ENCODE results near the gene CAV1.

CAV1 gene

DNA sequence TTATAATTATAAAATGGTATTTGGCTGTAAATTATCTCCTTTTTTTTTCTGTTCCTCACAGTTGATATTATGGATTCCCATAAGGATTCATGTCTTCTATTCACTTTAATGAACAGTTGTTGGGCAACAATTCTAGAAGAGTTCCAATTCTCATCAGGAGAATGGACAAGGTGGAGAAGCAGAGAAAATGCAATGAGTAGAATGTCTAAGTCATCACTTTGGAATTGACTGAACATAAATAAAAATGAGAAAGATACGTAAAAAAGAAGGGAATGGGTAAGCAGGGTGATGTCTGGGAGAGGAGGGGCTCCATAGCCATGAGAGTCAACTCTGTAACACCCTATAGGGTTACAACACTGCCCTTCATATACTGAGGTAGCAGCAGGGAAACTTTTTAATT, 27.1 kb upstream of the CAV1 start:
- TF ChIP-seq, protein P1, sequence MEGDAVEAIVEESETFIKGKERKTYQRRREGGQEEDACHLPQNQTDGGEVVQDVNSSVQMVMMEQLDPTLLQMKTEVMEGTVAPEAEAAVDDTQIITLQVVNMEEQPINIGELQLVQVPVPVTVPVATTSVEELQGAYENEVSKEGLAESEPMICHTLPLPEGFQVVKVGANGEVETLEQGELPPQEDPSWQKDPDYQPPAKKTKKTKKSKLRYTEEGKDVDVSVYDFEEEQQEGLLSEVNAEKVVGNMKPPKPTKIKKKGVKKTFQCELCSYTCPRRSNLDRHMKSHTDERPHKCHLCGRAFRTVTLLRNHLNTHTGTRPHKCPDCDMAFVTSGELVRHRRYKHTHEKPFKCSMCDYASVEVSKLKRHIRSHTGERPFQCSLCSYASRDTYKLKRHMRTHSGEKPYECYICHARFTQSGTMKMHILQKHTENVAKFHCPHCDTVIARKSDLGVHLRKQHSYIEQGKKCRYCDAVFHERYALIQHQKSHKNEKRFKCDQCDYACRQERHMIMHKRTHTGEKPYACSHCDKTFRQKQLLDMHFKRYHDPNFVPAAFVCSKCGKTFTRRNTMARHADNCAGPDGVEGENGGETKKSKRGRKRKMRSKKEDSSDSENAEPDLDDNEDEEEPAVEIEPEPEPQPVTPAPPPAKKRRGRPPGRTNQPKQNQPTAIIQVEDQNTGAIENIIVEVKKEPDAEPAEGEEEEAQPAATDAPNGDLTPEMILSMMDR (conservative IDR thresholded peaks at IDR 0.05; ENCODE audit: control insufficient read depth, insufficient read depth, low read depth, low read length): no peak
- H3K4me3 ChIP-seq (ENCODE audit: control insufficient read depth, low read depth, low read length): no peak overlapping the region
- DNase-seq (ENCODE audit: low read depth): no peak

DNA sequence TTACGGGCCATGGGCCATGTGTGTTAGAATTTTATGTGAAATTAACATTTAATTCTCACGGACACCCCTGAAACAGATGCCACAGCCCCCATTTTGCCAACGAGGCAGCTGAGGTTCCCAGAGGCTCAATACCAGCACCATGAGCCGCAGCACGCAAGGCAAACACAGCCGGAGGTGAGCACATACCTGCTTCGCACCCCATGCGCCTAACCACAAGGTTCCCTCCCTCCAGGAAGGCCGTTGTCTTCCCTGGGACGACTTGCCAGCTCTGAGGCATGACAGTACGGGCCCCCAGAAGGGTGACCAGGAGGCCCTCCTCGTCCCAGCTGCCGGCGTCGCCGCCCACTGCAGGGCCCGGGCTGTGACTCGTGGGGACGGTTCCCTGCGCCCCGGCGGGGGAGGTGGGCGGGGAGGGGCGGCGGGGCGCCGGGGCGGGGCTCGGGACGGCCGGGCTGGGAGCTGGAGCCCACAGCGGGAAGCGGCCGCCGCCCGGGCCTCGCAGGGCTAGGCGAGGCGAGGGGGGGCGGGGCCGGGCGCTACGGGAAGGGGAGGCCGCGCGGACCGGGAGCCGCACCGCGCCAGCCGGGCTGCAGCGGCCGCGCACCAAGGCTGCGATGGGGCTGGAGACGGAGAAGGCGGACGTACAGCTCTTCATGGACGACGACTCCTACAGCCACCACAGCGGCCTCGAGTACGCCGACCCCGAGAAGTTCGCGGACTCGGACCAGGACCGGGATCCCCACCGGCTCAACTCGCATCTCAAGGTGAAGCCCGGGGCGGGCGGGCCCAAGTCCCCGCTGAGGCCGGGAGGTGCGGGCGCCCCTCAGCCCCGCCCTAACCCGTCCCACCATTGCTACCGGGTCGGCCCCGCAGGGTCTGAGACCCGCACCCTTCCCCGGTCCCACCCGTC, 25.4 kb upstream of the CAV1 start, which contains the start of gene CAV2:
Gene CAV2, plus strand, starts transcription at position 571 of the 910 bp plus-strand sequence. Its CDS starts 44 bp downstream, at position 615.
- H3K4me3 ChIP-seq (ENCODE audit: control insufficient read depth, low read depth, low read length): peak within 1 kb of the TSS; percentile 91
- TF ChIP-seq, protein P1 (conservative IDR thresholded peaks at IDR 0.05; ENCODE audit: control insufficient read depth, insufficient read depth, low read depth, low read length): no peak
- DNase-seq (ENCODE audit: low read depth): peak; percentile 31

DNA sequence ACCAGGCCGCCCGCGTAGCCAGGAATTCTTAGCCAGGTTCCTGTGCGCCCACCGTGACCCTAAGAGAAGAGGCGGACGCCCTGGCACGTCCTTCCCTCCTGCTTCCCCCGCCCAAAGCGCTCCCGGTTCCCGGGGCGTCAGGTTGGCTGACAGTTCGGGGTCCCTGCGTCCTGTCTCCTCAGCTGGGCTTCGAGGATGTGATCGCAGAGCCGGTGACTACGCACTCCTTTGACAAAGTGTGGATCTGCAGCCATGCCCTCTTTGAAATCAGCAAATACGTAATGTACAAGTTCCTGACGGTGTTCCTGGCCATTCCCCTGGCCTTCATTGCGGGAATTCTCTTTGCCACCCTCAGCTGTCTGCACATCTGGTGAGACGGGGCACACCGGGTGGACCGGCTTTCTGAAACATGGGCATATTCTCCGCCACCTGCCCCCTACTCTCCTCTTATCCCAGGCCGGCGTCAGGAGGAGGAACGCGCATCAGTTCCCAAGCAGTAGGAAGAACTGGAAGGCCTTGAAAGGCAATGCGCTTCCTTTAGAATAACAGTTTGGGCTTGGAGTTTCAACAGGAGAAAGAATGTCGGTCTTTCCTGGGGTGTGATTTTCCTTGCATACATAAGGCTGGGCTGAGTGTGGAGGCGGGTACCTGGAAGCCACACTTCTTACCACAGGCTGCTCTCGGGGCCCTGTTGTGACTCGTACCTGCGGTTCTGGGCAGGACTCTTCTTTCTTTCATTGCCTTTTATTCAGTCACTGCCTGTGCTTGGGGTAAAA, 24.6 kb upstream of the CAV1 start:
- TF ChIP-seq, protein P1 (conservative IDR thresholded peaks at IDR 0.05; ENCODE audit: control insufficient read depth, insufficient read depth, low read depth, low read length): no peak
- DNase-seq (ENCODE audit: low read depth): peak; percentile 45
- H3K4me3 ChIP-seq (ENCODE audit: control insufficient read depth, low read depth, low read length): peak overlapping the region; percentile 91

DNA sequence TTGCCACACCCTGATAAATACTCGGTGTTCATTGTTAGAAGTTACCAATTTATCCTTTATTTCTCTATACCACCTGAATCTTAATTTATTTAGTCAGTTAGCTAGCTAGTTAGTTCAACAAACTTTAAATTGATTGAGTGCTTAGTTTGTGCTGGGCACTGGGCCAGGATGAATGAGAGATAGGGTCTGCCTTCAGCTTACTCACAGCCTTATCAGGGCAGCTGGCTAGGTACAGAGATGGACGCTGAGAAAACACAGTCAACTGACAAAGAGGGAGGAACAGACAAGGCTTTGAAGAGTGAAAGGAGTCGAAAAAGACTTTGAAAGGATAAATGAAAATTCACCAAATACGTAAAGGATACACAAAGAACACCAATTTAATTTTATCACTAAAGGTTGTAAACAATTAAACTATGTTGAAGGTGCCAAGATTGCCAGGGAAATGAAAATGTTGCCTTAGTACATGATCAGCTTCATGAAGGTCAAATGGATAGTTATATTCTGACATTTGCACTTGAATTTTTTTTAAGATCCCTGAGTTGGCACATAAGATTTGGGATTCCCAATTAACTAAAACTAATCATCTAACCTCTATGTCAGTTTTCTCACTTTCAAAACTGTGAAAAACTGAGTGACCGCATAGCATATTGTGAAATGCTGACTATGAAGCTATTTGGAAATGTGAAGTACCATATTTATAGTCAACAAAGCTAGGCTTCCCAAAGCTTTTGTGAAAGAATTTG, 23.2 kb upstream of the CAV1 start:
- TF ChIP-seq, protein P1 (conservative IDR thresholded peaks at IDR 0.05; ENCODE audit: control insufficient read depth, insufficient read depth, low read depth, low read length): no peak
- H3K4me3 ChIP-seq (ENCODE audit: control insufficient read depth, low read depth, low read length): peak overlapping the region; percentile 91
- peak; percentile 36 for DNase-seq (ENCODE audit: low read depth)

DNA sequence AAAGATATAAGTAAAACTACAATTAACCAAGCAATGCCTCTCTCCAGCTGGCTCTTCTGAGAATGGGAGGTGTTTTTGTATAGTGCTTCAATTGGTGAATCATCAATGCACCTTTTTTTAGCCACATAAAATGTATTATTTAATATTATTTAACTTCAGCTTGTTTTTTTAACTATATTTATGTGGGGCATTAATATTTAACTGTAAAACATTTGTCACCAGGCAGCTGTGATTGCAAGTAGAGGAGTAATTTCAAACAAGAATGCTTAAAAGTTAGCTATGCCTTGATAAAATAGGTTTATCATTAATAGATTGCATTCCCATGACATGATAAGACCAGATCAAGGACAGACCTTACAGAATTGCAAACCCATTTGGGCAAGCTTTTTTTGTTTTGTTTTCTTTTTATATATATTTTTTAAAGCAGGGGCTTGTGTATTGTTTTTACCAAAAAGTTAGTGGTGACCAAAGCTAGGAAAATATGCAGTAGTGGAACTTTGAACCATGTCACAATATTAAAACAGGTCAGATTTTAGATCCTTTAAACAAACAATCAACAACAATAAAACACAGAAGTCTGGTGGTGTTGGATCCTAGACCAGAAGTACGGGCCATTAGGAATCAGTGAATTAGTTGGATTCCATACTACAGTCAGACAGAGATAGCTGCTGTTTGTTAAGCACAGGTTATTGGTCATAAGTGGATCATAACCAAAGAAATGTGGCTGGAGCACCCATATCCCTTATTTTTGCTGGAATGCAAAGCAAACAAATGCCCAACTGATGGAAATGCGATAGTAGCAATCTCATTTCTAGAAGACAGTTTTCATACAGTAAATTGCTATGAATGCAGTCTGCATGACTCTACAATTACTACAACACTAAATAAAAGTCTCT, 22.4 kb upstream of the CAV1 start:
- H3K4me3 ChIP-seq (ENCODE audit: control insufficient read depth, low read depth, low read length): peak overlapping the region; percentile 91
- TF ChIP-seq, protein P1 (conservative IDR thresholded peaks at IDR 0.05; ENCODE audit: control insufficient read depth, insufficient read depth, low read depth, low read length): no peak
- DNase-seq (ENCODE audit: low read depth): no peak

All from fibroblast of mammary gland (primary cell).